OCI-LY7 (cell line): ENCODE data around the gene CORO2B. TPM values are rescaled to one million over a fixed set of nuclear protein-coding genes. Genes with fewer than 3 reads are reported as not detected.
"Not testable (repeated sequence)": the region's sequence is repeated elsewhere in the genome, so short reads cannot be mapped to it uniquely, and the experiment has no call there.

Experiments
- BruUV-seq: library from RNA; stranded (reverse); fragments of 400-500 nt; replicated peaks from 2 replicates; lab custom pipeline; 2021; lab: Mats Ljungman, UMichigan
- CTCF ChIA-PET: fragments of 300-600 bp; sonication (Branson Sonifier 250); formaldehyde crosslinking; loops from one replicate; lab custom pipeline; 2022; ENCODE audit warnings: antibody characterized with exemption; ENCODE audit not compliant: unreplicated experiment; lab: Charles Lee
- POLR2A ChIA-PET: fragments of 300-600 bp; sonication (Branson Sonifier 250); formaldehyde crosslinking; loops from one replicate; lab custom pipeline; 2022; ENCODE audit warnings: antibody characterized with exemption; lab: Charles Lee
- DNase-seq: peaks from one replicate; pipeline ENCODE4 v3.0.0-alpha.2; 2015; ENCODE audit warnings: low spot score
- H2AFZ ChIP-seq: fragments of 200-600 bp; sonication (generic), shearing (Covaris generic); 2 replicates; pipeline ENCODE4 v1.6.1; 2014; ENCODE audit warnings: mild to moderate bottlenecking, antibody characterized with exemption, low read length, moderate library complexity
- H3K27ac ChIP-seq: fragments of 200-600 bp; sonication (generic); 2 replicates; pipeline ENCODE4 v1.5.1; 2014; ENCODE audit warnings: mixed run types, low read depth, mild to moderate bottlenecking, moderate library complexity, low read length, inconsistent platforms; ENCODE audit not compliant: poor library complexity, severe bottlenecking
- H3K36me3 ChIP-seq: fragments of 200-600 bp; sonication (generic); 2 replicates; pipeline ENCODE4 v1.6.1; 2014; ENCODE audit warnings: mild to moderate bottlenecking, antibody characterized with exemption, low read length, moderate library complexity, mixed read lengths; ENCODE audit not compliant: insufficient read depth
- H3K4me1 ChIP-seq: fragments of 200-600 bp; sonication (generic); 2 replicates; pipeline ENCODE4 v1.5.1; 2014; ENCODE audit warnings: mild to moderate bottlenecking, low read length; ENCODE audit not compliant: insufficient read depth, poor library complexity, severe bottlenecking
- H3K4me2 ChIP-seq: fragments of 200-600 bp; sonication (generic); 2 replicates; pipeline ENCODE4 v1.6.1; 2014; ENCODE audit warnings: mild to moderate bottlenecking, low read length
- H3K4me3 ChIP-seq: fragments of 200-600 bp; sonication (generic); 2 replicates; pipeline ENCODE4 v1.5.1; 2014; ENCODE audit warnings: mild to moderate bottlenecking, low read depth, low read length; ENCODE audit not compliant: poor library complexity, severe bottlenecking
- H3K79me2 ChIP-seq: fragments of 200-600 bp; sonication (generic); 2 replicates; pipeline ENCODE4 v1.6.1; 2016; ENCODE audit warnings: low read depth, mild to moderate bottlenecking, low read length, moderate library complexity, mixed read lengths; ENCODE audit not compliant: insufficient read depth
- H3K9me2 ChIP-seq: fragments of 200-600 bp; sonication (generic); 2 replicates; pipeline ENCODE4 v1.6.1; 2016; ENCODE audit warnings: mild to moderate bottlenecking, low read length, mixed read lengths; ENCODE audit not compliant: insufficient read depth
- H3K9me3 ChIP-seq: fragments of 200-600 bp; sonication (generic); 2 replicates; pipeline ENCODE4 v1.6.1; 2014; ENCODE audit warnings: mild to moderate bottlenecking, mixed run types, low read length, mixed read lengths
- H4K20me1 ChIP-seq: fragments of 200-600 bp; sonication (generic); 2 replicates; pipeline ENCODE4 v1.6.1; 2014; ENCODE audit warnings: mild to moderate bottlenecking, antibody characterized with exemption, low read length, moderate library complexity, mixed read lengths; ENCODE audit not compliant: insufficient read depth
- EZH2phosphoT487 ChIP-seq: fragments of 200-600 bp; sonication (generic); IDR thresholded peaks from 2 replicates; pipeline ENCODE4 v1.6.1; 2018; ENCODE audit warnings: low read depth, borderline replicate concordance, mild to moderate bottlenecking, mixed run types, antibody characterized with exemption, low read length, moderate library complexity, mixed read lengths
- intact Hi-C: fragments of 100-400 bp; cut with micrococcal nuclease; formaldehyde crosslinking; loops from one replicate; pipeline ENCODE4 v1.10.0; 2022; ENCODE audit not compliant: unreplicated experiment
- total RNA-seq, 2 experiments: library from RNA; depleted of rRNA in 1 of 2; stranded (reverse); fragments of >200 nt in 1 of 2; shearing (Covaris generic) in 1 of 2; gene quantifications; 2 replicates each; pipeline ENCODE4 v1.2.3, GENCODE V29; 2014 to 2022
- TF ChIP-seq, protein P1 (sequence below): fragments of 200-600 bp; sonication (generic); conservative IDR thresholded peaks from 2 replicates; pipeline ENCODE4 v1.5.1; 2014; ENCODE audit warnings: mild to moderate bottlenecking, antibody characterized with exemption, low read length, moderate library complexity, mixed read lengths

CORO2B gene
- total RNA-seq, 2 experiments from 2014 or later = 7.4 to 12.5 TPM

- no peak for TF ChIP-seq EZH2phosphoT487
- TF ChIP-seq, protein P1, sequence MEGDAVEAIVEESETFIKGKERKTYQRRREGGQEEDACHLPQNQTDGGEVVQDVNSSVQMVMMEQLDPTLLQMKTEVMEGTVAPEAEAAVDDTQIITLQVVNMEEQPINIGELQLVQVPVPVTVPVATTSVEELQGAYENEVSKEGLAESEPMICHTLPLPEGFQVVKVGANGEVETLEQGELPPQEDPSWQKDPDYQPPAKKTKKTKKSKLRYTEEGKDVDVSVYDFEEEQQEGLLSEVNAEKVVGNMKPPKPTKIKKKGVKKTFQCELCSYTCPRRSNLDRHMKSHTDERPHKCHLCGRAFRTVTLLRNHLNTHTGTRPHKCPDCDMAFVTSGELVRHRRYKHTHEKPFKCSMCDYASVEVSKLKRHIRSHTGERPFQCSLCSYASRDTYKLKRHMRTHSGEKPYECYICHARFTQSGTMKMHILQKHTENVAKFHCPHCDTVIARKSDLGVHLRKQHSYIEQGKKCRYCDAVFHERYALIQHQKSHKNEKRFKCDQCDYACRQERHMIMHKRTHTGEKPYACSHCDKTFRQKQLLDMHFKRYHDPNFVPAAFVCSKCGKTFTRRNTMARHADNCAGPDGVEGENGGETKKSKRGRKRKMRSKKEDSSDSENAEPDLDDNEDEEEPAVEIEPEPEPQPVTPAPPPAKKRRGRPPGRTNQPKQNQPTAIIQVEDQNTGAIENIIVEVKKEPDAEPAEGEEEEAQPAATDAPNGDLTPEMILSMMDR = no peak
- Histone ChIP-seq H3K36me3 (no peaks in the 10 kb centered on the region), H3K4me1 (no peaks in the 10 kb centered on the region), H3K4me3 (no peak overlapping the region), H3K9me3 (no peaks in the 10 kb centered on the region), H3K4me2 (no peak overlapping the region), H4K20me1 (no peaks in the 10 kb centered on the region), H3K79me2 (no peaks in the 10 kb centered on the region), H3K27ac (no peak overlapping the region), H3K9me2 (no peaks in the 10 kb centered on the region), H2AFZ (no peak overlapping the region)
- ChIA-PET CTCF (no interaction called here), POLR2A (no interaction called here)
- DNase-seq = no peak
- BruUV-seq = no TSS peak
- intact Hi-C loops = no loop called here
Measured at GRCh38 chr15:68749793-68750192, 171.0 kb downstream of the CORO2B start.

GRCh38 chr15:68751622-68752021 lies 172.8 kb downstream of the CORO2B start:
- no peak overlapping the region for H3K4me2 ChIP-seq
- TF ChIP-seq, protein P1 = no peak
- TF ChIP-seq EZH2phosphoT487 = no peak
- H3K9me3 ChIP-seq = no peaks in the 10 kb centered on the region
- H3K4me3 ChIP-seq = no peak overlapping the region
- CTCF ChIA-PET = no interaction called here
- no peak overlapping the region for H2AFZ ChIP-seq
- no peak overlapping the region for H3K27ac ChIP-seq
- intact Hi-C loops = no loop called here
- H3K4me1 ChIP-seq = no peaks in the 10 kb centered on the region
- POLR2A ChIA-PET = no interaction called here
- H3K36me3 ChIP-seq = no peaks in the 10 kb centered on the region
- no TSS peak for BruUV-seq
- H4K20me1 ChIP-seq = no peaks in the 10 kb centered on the region
- H3K79me2 ChIP-seq = no peaks in the 10 kb centered on the region
- no peak for DNase-seq
- no peaks in the 10 kb centered on the region for H3K9me2 ChIP-seq

DNA sequence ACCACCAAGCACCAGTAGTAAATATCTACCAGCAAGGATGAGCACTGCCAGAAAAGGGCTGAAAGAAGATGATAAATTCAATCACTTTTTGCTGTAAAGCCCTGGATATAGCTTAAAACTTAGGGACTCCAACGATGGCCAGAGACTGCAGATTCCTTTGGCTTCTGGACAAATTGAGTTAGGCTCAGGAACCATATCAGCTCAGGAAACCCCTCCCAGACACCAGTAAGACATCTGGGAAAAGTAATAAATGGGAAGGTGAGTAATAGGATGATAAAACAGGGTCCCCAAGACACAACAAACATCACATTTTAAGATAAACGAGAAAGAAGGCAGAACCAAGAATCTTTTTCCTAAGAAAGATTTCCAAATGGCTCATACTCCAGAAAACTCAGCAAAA lies 176.9 kb downstream of the CORO2B start:
- Histone ChIP-seq H3K4me1 (no peaks in the 10 kb centered on the region), H3K4me3 (no peak overlapping the region), H4K20me1 (no peaks in the 10 kb centered on the region), H3K4me2 (no peak overlapping the region), H2AFZ (no peak overlapping the region), H3K36me3 (no peaks in the 10 kb centered on the region), H3K9me3 (no peaks in the 10 kb centered on the region), H3K27ac (no peak overlapping the region), H3K9me2 (no peaks in the 10 kb centered on the region), H3K79me2 (no peaks in the 10 kb centered on the region)
- no TSS peak for BruUV-seq
- TF ChIP-seq, protein P1 = no peak
- no peak for TF ChIP-seq EZH2phosphoT487
- intact Hi-C loops = no loop called here
- CTCF ChIA-PET = no interaction called here
- POLR2A ChIA-PET = interaction anchor here (0.6 to 1.3 kb wide), 2 partner anchors 168 to 379 kb away, joined by 3 to 4 read pairs; no protein-coding TSS in a partner anchor
- DNase-seq = no peak

- H3K36me3 ChIP-seq, H4K20me1 ChIP-seq, H3K9me3 ChIP-seq, intact Hi-C loops, H2AFZ ChIP-seq, H3K79me2 ChIP-seq, H3K4me2 ChIP-seq, H3K27ac ChIP-seq, DNase-seq, H3K4me1 ChIP-seq, H3K4me3 ChIP-seq, BruUV-seq, CTCF ChIA-PET, H3K9me2 ChIP-seq: not testable (repeated sequence)
- POLR2A ChIA-PET = interaction anchor here (0.7 kb wide), 1 partner anchor 16 kb away, joined by 3 read pairs; no protein-coding TSS in a partner anchor
Measured at GRCh38 chr15:68759982-68760579, 181.3 kb downstream of the CORO2B start.
